Measurements from ENCODE around the gene RIPK4.
"Not testable (repeated sequence)": the region's sequence is repeated elsewhere in the genome, so short reads cannot be mapped to it uniquely, and the experiment has no call there.

Gene RIPK4

DNA sequence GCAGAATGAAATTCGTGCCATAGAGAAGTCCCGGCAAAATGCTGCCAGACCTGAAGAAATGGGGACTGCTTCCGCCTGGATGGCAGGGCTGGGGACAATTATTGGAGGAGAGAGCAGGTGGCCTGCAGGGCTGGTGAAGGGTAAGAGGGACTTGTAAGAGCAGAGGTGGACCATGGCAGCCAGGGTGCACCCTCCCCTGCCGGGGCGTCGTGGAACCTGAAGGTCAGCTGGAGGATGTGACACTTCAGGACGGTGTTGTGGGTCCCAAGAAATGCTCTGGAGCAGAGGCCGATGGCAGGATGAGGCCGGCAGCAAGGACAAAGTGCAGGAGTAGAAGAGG is 40.3 kb downstream of the RIPK4 start:
- DNase-seq (ENCODE audit: extremely low spot score), result no peak

DNA sequence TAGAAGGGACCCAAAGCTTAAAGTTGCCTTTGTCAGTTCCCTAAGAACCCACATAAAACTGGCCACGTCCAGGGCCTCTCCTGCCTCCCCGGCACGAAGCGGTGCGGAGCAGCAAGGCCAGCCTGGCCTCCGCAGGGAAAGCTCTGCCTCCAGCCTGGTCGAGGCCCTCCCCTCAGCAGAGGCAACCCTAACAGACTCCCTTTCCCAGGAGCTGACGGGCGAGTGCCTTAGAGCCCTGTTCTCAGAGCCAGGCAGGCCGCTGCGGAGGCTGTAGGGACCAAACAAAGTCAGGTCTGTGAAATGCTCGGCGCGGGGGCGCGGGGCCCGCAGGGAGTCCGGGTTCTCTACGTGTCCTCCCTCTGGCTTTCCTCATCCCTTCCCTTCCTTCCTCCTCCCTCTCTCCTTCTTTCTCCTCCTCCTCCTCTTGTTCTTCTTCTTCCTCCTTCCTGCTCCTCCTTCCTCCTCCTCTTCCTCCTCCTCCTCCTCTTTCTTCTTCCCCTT is 40.7 kb downstream of the RIPK4 start:
- no peak for DNase-seq (ENCODE audit: extremely low spot score)
- ChIA-PET CTCF (no interaction called here), POLR2A (no interaction called here)
- TF ChIP-seq FOXA1 (IDR thresholded peaks at IDR 0.05), result no peak
- TF ChIP-seq ZNF384 (IDR thresholded peaks at IDR 0.05), result no peak
- TF ChIP-seq, protein P1, sequence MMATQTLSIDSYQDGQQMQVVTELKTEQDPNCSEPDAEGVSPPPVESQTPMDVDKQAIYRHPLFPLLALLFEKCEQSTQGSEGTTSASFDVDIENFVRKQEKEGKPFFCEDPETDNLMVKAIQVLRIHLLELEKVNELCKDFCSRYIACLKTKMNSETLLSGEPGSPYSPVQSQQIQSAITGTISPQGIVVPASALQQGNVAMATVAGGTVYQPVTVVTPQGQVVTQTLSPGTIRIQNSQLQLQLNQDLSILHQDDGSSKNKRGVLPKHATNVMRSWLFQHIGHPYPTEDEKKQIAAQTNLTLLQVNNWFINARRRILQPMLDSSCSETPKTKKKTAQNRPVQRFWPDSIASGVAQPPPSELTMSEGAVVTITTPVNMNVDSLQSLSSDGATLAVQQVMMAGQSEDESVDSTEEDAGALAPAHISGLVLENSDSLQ (IDR thresholded peaks at IDR 0.05), result no peak
- TF ChIP-seq ARNT (IDR thresholded peaks at IDR 0.05), result no peak
- no peak for TF ChIP-seq TARDBP (IDR thresholded peaks at IDR 0.05)
- no peak for TF ChIP-seq BHLHE40 (IDR thresholded peaks at IDR 0.05; ENCODE audit: borderline replicate concordance)
- no peak for TF ChIP-seq L3MBTL2 (conservative IDR thresholded peaks at IDR 0.05)
- TF ChIP-seq ELF4 (IDR thresholded peaks at IDR 0.05), result no peak
- TF ChIP-seq CTBP1 (IDR thresholded peaks at IDR 0.05; ENCODE audit: borderline replicate concordance), result no peak
- TF ChIP-seq FOXM1 (IDR thresholded peaks at IDR 0.05; ENCODE audit: borderline replicate concordance), result no peak
- no peak for TF ChIP-seq SUZ12 (IDR thresholded peaks at IDR 0.05)
- TF ChIP-seq HDGF (IDR thresholded peaks at IDR 0.05; ENCODE audit: borderline replicate concordance), result no peak

More for the DNA sequence above, 40.3 kb downstream of the RIPK4 start:
- TF ChIP-seq SUZ12 (IDR thresholded peaks at IDR 0.05) (no peak), L3MBTL2 (conservative IDR thresholded peaks at IDR 0.05) (no peak), HDGF (IDR thresholded peaks at IDR 0.05; ENCODE audit: borderline replicate concordance) (no peak), SP1 (IDR thresholded peaks at IDR 0.05) (no peak), ELF4 (IDR thresholded peaks at IDR 0.05) (no peak)
- POLR2A ChIA-PET, result no interaction called here
- CTCF ChIA-PET, result no interaction called here

DNA sequence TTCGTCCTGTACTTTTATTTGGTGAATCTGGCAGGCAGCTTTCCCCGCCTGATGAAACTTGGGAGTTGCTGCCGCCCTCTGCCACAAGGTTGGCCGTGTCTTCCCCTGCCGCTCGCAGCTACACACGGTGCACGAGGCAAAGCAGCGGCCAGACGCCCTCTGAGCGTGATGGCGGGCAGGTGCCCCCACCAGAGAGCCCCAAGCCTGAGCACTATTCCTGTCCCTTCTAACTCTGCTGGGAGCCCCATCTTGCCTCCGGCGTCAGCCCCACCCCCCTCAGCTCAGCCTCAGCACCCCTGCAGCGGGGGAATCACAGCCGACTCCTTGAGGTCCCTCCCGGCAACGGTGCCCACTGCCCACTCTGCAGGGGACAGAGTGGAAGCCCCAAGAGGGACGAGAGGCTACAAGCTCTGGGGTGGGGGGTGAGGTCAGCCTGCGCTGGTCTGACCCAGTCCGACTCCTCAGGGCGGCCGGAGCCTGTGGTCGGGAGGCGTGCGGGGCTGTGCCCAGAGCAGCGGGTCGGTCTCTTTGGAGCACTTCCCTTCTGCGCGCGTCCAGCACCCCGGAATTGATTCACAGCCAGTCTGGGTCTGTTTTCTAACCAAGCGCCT is 41.3 kb downstream of the RIPK4 start:
- TF ChIP-seq ELF4 (IDR thresholded peaks at IDR 0.05), result no peak
- no peak for TF ChIP-seq BHLHE40 (IDR thresholded peaks at IDR 0.05; ENCODE audit: borderline replicate concordance)
- TF ChIP-seq LEF1 (IDR thresholded peaks at IDR 0.05; ENCODE audit: borderline replicate concordance), result no peak
- TF ChIP-seq SUZ12 (IDR thresholded peaks at IDR 0.05), result no peak
- no peak for TF ChIP-seq CTBP1 (IDR thresholded peaks at IDR 0.05; ENCODE audit: borderline replicate concordance)
- TF ChIP-seq, protein P1 (IDR thresholded peaks at IDR 0.05), result no peak
- no peak for TF ChIP-seq FOXM1 (IDR thresholded peaks at IDR 0.05; ENCODE audit: borderline replicate concordance)
- TF ChIP-seq FOXA1 (IDR thresholded peaks at IDR 0.05), result no peak
- TF ChIP-seq TARDBP (IDR thresholded peaks at IDR 0.05), result no peak
- TF ChIP-seq NFRKB (IDR thresholded peaks at IDR 0.05), result no peak
- TF ChIP-seq SP1 (IDR thresholded peaks at IDR 0.05), result no peak
- no peak for TF ChIP-seq FOXK2 (IDR thresholded peaks at IDR 0.05)
- no peak for TF ChIP-seq L3MBTL2 (conservative IDR thresholded peaks at IDR 0.05)
- TF ChIP-seq HDGF (IDR thresholded peaks at IDR 0.05; ENCODE audit: borderline replicate concordance), result no peak
- no peak for TF ChIP-seq ZNF384 (IDR thresholded peaks at IDR 0.05)
- no peak for TF ChIP-seq ARNT (IDR thresholded peaks at IDR 0.05)
- POLR2A ChIA-PET, result no interaction called here
- no peak for DNase-seq (ENCODE audit: extremely low spot score)
- CTCF ChIA-PET, result no interaction called here

DNA sequence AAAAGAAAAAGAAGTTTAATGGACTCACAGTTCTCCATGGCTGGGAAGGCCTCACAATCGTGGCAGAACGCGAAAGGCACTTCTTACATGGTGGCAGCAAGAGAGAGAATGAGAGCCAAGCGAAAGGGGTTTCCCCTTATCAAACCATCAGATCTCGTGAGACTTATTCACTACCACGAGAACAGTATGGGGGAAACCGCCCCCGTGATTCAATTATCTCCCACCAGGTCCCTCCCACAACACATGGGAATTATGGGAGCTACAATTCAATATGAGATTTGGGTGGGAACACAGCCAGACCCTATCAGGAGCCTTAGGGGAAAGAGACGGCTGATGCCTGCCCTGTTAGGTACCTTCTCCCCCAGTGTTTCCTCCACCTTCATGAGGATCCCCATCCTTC is 43.0 kb downstream of the RIPK4 start:
- POLR2A ChIA-PET, result not testable (repeated sequence)
- CTCF ChIA-PET, result interaction anchor here (0.5 kb wide), 1 partner anchor 117 kb away, joined by 3 read pairs; no protein-coding TSS in a partner anchor

DNA sequence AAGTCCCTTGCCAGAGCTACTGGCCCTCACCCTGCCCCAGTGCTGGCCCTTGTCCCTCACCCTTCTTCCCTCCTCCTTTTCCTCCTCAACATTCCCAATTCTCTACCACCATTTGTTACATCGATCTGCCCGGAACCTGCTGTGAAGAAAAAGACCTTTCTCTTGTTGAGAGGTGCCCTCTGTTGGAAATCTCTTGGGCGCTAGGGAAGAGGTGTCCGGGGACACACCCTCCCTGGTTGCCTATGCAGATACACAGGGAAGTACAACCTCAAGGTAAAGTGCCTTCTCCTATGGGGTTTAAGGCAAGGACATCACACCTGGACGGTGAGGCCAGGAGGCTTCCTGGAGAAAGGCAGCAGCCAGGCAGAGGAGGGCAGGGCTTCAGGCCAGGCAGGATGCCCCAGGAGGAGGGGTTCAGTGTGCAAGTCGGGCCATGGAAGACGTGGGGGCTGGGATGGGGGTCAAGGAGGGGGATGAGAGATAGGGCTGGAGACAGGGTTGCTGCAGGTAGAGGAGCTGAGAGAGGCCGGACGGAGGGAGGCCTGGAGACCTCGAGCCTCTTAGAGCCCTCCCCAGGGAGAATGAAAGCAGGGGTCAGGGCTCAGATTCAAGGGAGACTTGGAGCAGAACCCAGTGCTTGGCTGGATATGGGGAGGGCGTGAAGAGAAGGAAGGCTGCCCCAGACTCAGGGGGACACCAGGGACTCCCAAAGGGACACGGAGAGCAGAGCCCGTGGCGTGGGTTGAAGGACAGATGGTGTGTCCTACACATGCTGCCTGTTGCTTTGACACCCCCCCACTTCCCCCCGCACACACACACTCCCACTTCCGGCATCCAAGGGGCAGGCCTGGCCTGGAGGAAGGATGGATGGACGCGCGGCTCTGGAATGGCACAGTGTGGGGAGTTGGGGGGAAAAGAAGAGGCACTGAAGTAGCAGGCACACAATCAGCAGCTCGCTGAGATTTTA is 44.5 kb downstream of the RIPK4 start:
- ChIA-PET CTCF (no interaction called here), POLR2A (no interaction called here)
- TF ChIP-seq BHLHE40 (IDR thresholded peaks at IDR 0.05; ENCODE audit: borderline replicate concordance) (no peak), FOXA1 (IDR thresholded peaks at IDR 0.05) (no peak), SUZ12 (IDR thresholded peaks at IDR 0.05) (no peak), CTBP1 (IDR thresholded peaks at IDR 0.05; ENCODE audit: borderline replicate concordance) (no peak), ARNT (IDR thresholded peaks at IDR 0.05) (no peak), FOXM1 (IDR thresholded peaks at IDR 0.05; ENCODE audit: borderline replicate concordance) (no peak), LEF1 (IDR thresholded peaks at IDR 0.05; ENCODE audit: borderline replicate concordance) (no peak), HDGF (IDR thresholded peaks at IDR 0.05; ENCODE audit: borderline replicate concordance) (no peak), TARDBP (IDR thresholded peaks at IDR 0.05) (no peak), NFRKB (IDR thresholded peaks at IDR 0.05) (no peak), SP1 (IDR thresholded peaks at IDR 0.05) (no peak), L3MBTL2 (conservative IDR thresholded peaks at IDR 0.05) (no peak), FOXK2 (IDR thresholded peaks at IDR 0.05) (no peak), ELF4 (IDR thresholded peaks at IDR 0.05) (no peak)
- TF ChIP-seq, protein P1 (IDR thresholded peaks at IDR 0.05), result no peak
- no peak for DNase-seq (ENCODE audit: extremely low spot score)

More for the DNA sequence above, 43.0 kb downstream of the RIPK4 start:
- not testable (repeated sequence) for DNase-seq (ENCODE audit: extremely low spot score)

DNA sequence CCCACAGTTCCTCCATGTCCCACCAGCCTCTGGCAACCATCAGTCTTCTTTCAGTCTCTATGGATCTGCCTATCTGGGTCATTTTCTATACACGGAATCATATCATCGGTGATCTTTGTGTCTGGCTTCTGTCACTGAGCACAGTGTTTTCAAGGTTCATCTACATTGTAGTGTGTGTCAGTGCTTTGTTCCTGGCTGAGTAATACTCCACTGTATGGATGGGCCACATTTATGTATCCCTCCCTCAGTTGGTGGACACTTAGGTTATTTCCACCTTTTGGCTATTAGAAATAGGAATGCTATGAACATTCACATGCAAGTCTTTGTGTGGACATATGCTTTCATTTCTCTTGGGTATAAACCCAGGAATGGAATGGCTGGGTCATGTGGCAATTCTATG is 46.6 kb downstream of the RIPK4 start:
- no peak for DNase-seq (ENCODE audit: extremely low spot score)
- ChIA-PET CTCF (no interaction called here), POLR2A (no interaction called here)
- no peak for TF ChIP-seq ELF4 (IDR thresholded peaks at IDR 0.05)
- TF ChIP-seq FOXA1 (IDR thresholded peaks at IDR 0.05), result no peak
- no peak for TF ChIP-seq FOXM1 (IDR thresholded peaks at IDR 0.05; ENCODE audit: borderline replicate concordance)

Data from HEK293T (cell line).